GM12864 (cell line): Measurements from ENCODE around the gene SEMA6B.

Experiments used
- DNase-seq: peaks from one replicate; pipeline ENCODE4 v3.0.0-alpha.2; 2011; ENCODE audit warnings: low read depth
- H3K4me3 ChIP-seq: 2 replicates; pipeline ENCODE4 v1.5.1; 2011; ENCODE audit warnings: mild to moderate bottlenecking, low read depth, low read length, control low read depth
- TF ChIP-seq, protein P1 (sequence below): IDR thresholded peaks from 2 replicates; pipeline ENCODE4 v1.5.1; 2011; ENCODE audit warnings: low read depth, mild to moderate bottlenecking, moderate library complexity, low read length, control low read depth, inconsistent platforms; ENCODE audit errors: missing control alignments

The SEMA6B gene

DNA sequence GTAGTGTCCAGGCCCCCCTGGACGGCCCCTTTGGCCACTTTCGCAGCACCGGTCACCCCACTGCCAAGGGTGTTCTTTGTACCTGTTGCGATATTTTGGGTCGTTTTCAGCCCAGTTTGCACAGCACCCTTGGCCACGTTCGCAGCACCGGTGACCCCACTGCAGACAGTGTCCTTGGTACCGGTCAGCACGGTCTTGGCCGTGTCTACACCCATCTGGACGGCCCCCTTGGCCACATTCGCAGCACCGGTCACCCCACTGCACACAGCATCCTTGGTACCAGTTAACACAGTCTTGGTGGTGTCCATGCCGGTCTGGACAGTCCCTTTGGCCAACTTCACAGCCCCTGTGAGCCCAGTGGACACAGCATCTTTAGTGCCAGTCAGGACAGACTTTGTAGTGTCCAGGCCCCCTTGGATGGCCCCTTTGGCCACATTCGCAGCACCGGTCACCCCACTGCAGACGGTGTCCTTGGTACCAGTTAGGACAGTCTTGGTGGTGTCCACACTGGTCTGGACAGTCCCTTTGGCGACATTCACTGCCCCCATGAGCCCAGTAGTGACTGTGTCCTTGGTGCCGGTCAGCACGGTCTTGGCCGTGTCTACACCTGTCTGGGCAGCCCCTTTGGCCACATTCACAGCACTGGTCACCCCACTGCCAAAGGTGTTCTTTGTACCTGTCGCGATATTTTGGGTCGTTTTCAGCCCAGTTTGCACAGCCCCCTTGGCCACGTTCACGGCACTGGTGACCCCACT lies 48.0 kb downstream of the SEMA6B start:
- no peak for DNase-seq
- no peak overlapping the region for H3K4me3 ChIP-seq
- TF ChIP-seq, protein P1, sequence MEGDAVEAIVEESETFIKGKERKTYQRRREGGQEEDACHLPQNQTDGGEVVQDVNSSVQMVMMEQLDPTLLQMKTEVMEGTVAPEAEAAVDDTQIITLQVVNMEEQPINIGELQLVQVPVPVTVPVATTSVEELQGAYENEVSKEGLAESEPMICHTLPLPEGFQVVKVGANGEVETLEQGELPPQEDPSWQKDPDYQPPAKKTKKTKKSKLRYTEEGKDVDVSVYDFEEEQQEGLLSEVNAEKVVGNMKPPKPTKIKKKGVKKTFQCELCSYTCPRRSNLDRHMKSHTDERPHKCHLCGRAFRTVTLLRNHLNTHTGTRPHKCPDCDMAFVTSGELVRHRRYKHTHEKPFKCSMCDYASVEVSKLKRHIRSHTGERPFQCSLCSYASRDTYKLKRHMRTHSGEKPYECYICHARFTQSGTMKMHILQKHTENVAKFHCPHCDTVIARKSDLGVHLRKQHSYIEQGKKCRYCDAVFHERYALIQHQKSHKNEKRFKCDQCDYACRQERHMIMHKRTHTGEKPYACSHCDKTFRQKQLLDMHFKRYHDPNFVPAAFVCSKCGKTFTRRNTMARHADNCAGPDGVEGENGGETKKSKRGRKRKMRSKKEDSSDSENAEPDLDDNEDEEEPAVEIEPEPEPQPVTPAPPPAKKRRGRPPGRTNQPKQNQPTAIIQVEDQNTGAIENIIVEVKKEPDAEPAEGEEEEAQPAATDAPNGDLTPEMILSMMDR: no peak

DNA sequence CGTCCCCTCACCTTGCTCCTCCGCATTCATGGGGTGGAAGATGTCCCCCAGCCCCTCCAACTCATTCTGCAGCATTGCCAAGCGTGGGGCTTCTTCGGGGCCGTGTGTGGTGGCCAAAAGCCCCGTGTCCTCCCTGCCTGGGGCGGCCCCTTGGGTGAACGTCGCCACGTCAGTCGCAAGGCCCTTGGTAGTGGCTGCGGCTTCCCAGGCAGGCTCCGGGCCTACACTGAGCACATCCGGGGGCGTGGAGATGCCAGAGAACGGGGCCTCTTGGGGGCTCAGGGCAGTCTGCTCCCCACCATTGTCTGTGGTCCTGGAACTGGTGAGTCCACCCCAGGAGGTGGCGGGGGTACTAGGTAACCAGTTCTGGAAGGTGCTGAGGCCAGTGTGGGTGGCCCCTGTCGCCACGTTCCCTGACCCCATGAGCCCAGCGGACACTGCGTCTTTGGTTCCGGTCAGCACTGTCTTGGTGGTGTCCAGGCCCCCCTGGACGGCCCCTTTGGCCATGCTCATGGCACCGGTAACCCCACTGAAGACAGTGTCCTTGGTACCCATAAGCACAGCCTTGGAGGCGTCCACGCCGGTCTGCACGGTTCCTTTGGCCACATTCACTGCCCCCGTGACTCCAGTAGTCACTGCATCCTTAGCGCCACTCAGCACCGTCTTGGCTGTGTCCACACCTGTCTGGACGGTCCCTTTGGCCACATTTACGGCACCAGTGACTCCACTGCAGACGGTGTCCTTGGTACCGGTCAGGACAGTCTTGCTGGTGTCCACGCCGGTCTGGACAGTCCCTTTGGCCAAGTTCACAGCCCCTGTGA lies 48.8 kb downstream of the SEMA6B start:
- no peak overlapping the region for H3K4me3 ChIP-seq
- no peak for DNase-seq
- TF ChIP-seq, protein P1: no peak

DNA sequence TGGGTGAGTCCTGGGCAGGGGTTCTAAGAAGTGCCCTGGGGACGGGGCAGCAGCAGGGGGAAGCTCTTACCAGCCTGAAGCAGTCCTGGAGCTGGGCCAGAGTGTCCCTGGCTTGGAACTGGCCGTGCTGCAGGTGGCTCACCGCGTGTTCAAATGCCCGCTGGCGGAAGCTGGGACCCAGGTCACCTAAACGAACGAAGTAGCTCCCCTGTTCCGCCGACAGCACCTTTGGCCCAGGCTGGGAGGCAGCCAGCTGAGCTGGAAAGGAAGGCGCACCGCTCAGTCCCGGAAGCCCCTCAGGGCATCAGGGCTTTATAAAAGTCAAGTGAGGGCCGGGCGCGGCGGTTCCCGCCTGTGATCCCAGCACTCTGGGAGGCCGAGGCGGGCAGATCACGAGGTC lies 50.8 kb downstream of the SEMA6B start:
- H3K4me3 ChIP-seq: no peak overlapping the region
- no peak for DNase-seq
- TF ChIP-seq, protein P1: no peak

DNA sequence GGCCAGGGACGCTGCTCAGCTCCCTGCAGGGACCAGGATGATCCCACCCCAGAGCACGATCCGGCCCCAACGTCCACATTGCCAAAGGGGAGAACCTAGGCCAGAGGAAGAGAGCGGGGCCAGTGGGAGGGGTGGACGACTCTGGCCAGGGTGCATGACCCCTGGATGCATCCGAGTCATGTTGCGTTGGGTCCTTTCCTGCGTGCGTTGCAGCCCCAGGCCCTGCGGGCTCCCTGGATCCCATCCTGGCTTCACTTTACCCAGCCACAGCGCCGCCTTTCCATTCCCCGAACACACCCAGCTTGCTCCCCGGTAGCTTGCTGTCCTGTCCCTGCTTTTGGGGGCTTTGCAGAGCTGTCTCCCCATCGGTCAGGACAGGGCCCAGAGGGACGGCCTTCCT lies 51.7 kb downstream of the SEMA6B start:
- no peak for DNase-seq
- TF ChIP-seq, protein P1: no peak
- H3K4me3 ChIP-seq: no peak overlapping the region

DNA sequence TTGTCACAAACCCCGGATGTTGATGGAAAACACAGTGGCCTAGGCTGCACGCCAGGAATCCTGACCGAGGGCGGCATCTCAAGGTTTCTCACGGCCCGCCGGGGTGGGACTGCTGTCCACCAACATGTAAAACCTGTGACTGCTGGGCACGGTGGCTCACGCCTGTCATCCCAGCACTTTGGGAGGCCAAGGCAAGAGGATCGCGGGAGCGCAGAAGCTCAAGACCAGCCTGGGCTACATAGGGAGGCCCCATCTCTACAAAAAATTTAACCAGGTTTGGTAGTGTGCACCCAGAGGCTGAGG lies 52.4 kb downstream of the SEMA6B start:
- TF ChIP-seq, protein P1: no peak
- no peak overlapping the region for H3K4me3 ChIP-seq
- no peak for DNase-seq

DNA sequence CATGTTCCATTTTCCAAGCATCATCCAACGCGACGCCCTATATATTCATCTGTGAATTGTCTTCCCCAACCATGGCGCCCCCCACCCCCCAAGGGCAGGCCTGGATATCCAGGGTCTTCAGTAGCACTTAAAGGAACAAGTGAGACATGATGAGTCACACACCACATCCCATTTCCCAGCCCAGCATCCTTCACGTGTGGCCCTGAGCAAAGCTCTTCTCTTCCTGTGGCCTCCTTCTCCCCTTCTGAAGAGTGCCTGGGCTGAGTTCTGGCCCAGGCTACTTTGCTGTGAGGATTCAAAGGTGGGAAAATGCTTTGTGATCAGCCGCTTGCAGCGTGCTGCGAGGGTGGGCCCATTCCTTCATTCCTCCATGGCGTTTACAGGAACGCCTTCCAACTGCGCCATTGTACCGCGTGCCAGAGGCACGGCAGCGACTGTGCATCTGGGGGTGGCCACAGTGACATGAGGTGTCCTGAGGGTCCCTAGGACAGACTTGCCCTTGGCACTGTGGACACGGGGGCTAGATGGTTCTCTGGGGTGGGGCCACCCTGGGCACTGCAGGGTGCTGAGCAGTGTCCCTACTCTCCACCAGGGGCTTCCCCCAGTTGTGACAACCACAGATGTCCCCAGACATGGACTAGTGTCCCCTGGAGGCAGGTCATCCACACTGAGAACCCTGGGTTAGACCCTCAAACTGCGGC lies 52.9 kb downstream of the SEMA6B start:
- no peak for DNase-seq
- TF ChIP-seq, protein P1: no peak
- no peak overlapping the region for H3K4me3 ChIP-seq
